ENCODE results near the gene KIRREL3. TPM values are rescaled to one million over a fixed set of nuclear protein-coding genes. Genes with fewer than 3 reads are reported as not detected.

KIRREL3 gene
- total RNA-seq, 1 donor from 2014 or later = 0.38 TPM

GRCh38 chr11:126637795-126638175 is 362.8 kb downstream of the KIRREL3 start:
- Mint-ChIP-seq H3K9me3 (ENCODE audit: unreplicated experiment) (no peaks in the 10 kb centered on the region), H3K4me3 (ENCODE audit: unreplicated experiment) (no peak overlapping the region), H3K4me1 (ENCODE audit: unreplicated experiment) (peaks cover 8% of the 10 kb centered on the region), H3K27ac (ENCODE audit: unreplicated experiment) (no peak overlapping the region), H3K27me3 (ENCODE audit: unreplicated experiment) (peaks cover 2% of the 10 kb centered on the region), H3K36me3 (ENCODE audit: low read depth, unreplicated experiment) (no peaks in the 10 kb centered on the region)
- no peak for TF ChIP-seq CTCF (IDR thresholded peaks at IDR 0.05; ENCODE audit: unreplicated experiment)
- DNase-seq (ENCODE audit: low spot score) = no peak

- no peak overlapping the region for H3K27ac Mint-ChIP-seq (ENCODE audit: unreplicated experiment)
Measured at GRCh38 chr11:126636911-126637794, 363.4 kb downstream of the KIRREL3 start.

GRCh38 chr11:126635511-126635910 is 365.1 kb downstream of the KIRREL3 start:
- Mint-ChIP-seq H3K4me1 (ENCODE audit: unreplicated experiment) (peaks cover 8% of the 10 kb centered on the region), H3K36me3 (ENCODE audit: low read depth, unreplicated experiment) (no peaks in the 10 kb centered on the region), H3K9me3 (ENCODE audit: unreplicated experiment) (no peaks in the 10 kb centered on the region), H3K27me3 (ENCODE audit: unreplicated experiment) (peaks cover 2% of the 10 kb centered on the region), H3K4me3 (ENCODE audit: unreplicated experiment) (no peak overlapping the region), H3K27ac (ENCODE audit: unreplicated experiment) (no peak overlapping the region)
- DNase-seq (ENCODE audit: low spot score) = no peak
- no peak for TF ChIP-seq CTCF (IDR thresholded peaks at IDR 0.05; ENCODE audit: unreplicated experiment)

More at GRCh38 chr11:126636911-126637794, 363.4 kb downstream of the KIRREL3 start:
- no peaks in the 10 kb centered on the region for H3K36me3 Mint-ChIP-seq (ENCODE audit: low read depth, unreplicated experiment)
- peaks cover 8% of the 10 kb centered on the region for H3K4me1 Mint-ChIP-seq (ENCODE audit: unreplicated experiment)
- H3K9me3 Mint-ChIP-seq (ENCODE audit: unreplicated experiment) = no peaks in the 10 kb centered on the region
- H3K27me3 Mint-ChIP-seq (ENCODE audit: unreplicated experiment) = peaks cover 2% of the 10 kb centered on the region
- DNase-seq (ENCODE audit: low spot score) = no peak
- no peak overlapping the region for H3K4me3 Mint-ChIP-seq (ENCODE audit: unreplicated experiment)
- TF ChIP-seq CTCF (IDR thresholded peaks at IDR 0.05; ENCODE audit: unreplicated experiment) = no peak

- DNase-seq (ENCODE audit: low spot score) = no peak
- no peak for TF ChIP-seq CTCF (IDR thresholded peaks at IDR 0.05; ENCODE audit: unreplicated experiment)
- no peak overlapping the region for H3K27ac Mint-ChIP-seq (ENCODE audit: unreplicated experiment)
- no peaks in the 10 kb centered on the region for H3K9me3 Mint-ChIP-seq (ENCODE audit: unreplicated experiment)
- H3K4me1 Mint-ChIP-seq (ENCODE audit: unreplicated experiment) = peaks cover 8% of the 10 kb centered on the region
- no peaks in the 10 kb centered on the region for H3K36me3 Mint-ChIP-seq (ENCODE audit: low read depth, unreplicated experiment)
- no peak overlapping the region for H3K4me3 Mint-ChIP-seq (ENCODE audit: unreplicated experiment)
- H3K27me3 Mint-ChIP-seq (ENCODE audit: unreplicated experiment) = peaks cover 3% of the 10 kb centered on the region
Measured at GRCh38 chr11:126634963-126635362, 365.6 kb downstream of the KIRREL3 start.

GRCh38 chr11:126633330-126633729 is 367.2 kb downstream of the KIRREL3 start:
- Mint-ChIP-seq H3K27me3 (ENCODE audit: unreplicated experiment) (peaks cover 3% of the 10 kb centered on the region), H3K4me3 (ENCODE audit: unreplicated experiment) (no peak overlapping the region), H3K4me1 (ENCODE audit: unreplicated experiment) (peaks cover 20% of the 10 kb centered on the region), H3K36me3 (ENCODE audit: low read depth, unreplicated experiment) (no peaks in the 10 kb centered on the region), H3K27ac (ENCODE audit: unreplicated experiment) (no peak overlapping the region), H3K9me3 (ENCODE audit: unreplicated experiment) (no peaks in the 10 kb centered on the region)
- no peak for TF ChIP-seq CTCF (IDR thresholded peaks at IDR 0.05; ENCODE audit: unreplicated experiment)
- DNase-seq (ENCODE audit: low spot score) = no peak
